Activated T-cell treated with anti-CD3 and anti-CD28 coated beads for 1 hour (primary cell): ENCODE measurements around the gene CCT3.
"Not testable (repeated sequence)": the region's sequence is repeated elsewhere in the genome, so short reads cannot be mapped to it uniquely, and the experiment has no call there.

Source experiments
- DNase-seq: peaks from one replicate; pipeline ENCODE4 v3.0.0-alpha.2; 2020; ENCODE audit warnings: low read depth

The CCT3 gene

DNA sequence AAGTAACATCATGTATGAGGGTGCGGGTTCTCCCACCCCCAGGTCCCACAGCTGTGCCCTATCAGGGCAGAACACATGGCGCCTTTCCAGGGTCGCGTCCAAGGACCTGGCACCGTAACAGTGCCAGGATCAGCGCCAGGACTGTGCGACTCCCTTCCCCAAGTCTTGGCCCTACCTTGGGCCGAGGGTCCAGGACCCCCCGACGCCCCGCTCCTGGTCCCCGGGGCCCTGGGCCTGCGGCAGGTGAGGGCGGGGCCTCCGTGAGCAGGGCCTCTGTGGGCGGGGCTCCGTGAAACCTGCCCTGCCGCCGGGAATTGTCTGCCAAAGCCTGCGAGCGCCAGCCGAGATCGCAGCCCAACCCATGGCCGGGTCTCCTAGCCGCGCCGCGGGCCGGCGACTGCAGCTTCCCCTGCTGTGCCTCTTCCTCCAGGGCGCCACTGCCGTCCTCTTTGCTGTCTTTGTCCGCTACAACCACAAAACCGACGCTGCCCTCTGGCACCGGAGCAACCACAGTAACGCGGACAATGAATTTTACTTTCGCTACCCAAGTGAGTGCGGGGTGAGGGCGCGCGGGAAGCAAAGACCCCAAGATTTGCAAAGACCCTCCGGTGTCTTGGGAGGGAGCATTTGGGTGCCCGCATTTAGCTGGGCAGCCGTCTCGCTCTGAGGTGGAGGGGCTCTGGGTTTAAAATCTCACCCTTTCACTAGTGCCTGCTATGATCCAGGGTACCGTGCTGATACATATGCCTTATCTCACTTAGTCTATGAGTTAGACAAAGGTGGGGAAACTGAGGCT lies 31.0 kb upstream of the CCT3 start, which contains the start of gene RHBG:
Gene RHBG (plus strand): TSS at position 323 of the 796 bp plus-strand sequence. CDS start 39 bp downstream, at position 362.
- peak; percentile 12 for DNase-seq

DNA sequence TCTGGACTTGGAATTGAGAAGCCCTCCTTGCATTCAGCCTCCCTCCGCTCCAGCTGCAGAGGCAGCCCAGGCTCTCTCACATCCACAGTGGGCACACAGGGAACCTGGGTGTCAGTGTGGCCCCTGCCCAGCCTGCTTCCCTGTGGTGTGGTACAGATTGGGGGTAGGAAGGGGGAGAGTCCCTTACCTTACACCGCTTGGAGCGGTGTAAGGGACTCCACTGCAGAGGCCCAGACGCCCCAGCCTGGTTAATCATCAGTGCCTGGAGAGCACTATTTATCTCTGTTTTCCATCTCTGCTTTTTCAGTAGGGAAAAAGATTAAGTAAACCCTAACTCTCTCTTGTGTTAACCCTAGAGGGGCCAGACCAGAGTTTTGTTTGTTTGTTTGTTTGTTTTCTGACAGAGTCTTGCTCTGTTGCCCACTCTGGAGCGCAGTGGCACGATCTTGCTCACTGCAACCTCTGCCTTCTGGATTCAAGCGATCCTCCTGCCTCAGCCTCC lies 30.1 kb upstream of the CCT3 start:
- DNase-seq, result no peak

DNA sequence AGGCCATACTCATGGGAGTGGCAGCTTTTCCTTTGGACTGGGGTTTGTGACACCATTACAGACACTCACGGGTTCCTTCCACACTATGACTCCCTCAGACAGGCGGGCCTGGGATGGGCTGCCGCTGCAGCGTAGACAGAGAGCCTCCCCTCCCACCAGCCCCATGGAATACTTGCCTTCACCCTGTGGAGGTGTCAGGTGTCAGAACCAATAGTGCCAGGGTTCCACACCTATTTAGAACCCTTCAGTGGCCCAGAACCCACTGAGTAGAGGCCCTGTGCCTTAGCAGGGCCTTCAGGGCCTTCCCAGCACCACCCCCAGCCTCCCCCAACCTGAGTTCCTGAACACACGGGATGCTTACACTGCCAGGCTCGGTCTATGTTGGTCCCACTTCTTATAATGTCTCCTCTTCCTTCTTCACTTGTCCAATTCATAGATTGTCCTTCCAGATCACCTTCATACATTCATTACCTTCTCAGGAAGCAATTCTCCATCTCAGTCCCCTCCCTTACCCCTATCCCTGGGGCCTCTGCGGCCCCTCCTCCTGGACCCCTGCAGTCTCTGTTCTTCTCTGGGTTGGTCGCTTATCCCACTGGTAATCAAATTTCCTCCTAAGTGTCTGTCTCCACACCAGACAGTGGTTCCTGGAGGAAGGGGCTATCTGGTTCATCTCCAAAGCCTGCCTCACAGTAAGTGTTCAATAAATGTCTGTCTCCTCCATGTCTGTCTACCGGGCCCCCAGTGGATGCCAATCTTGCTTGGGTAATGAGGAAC lies 29.5 kb upstream of the CCT3 start:
- no peak for DNase-seq

DNA sequence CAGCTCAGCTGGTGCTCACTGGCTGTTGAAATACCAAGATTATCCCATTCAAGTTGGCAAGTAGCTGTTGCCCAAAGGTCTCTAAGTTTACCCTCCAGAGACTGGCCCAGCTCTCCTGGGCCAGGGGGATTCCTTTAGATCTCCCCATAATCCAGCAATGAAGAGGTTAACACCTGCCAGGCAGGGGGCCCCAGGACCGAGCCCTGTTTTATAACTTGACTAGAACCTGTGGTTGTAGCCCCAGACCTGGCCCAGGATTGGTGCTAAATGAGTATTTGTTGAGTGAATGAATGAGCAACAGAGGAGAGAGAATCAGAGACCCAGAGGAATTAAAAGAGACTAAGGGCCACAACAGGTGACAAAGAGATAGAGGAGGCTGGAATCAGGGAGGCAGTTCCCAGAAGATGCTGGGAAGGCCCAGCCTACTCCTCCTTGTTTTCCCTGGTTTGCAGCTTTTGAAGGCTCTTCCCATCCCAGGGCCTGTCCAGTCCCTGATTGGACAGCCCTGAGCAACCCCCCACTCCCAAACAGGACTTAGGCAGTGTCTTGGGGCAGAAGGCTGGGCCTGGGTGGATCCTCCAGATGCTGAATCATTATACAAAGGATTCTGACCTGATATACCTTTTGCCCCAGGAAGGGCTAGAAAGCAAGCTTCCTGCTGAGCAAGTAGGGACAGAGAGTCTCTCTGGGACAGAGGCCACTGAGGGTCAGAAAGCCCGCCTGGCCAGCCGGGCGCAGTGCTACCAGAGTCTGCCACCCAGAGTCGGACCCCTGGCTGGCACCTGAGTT lies 28.5 kb upstream of the CCT3 start:
- DNase-seq, result no peak

DNA sequence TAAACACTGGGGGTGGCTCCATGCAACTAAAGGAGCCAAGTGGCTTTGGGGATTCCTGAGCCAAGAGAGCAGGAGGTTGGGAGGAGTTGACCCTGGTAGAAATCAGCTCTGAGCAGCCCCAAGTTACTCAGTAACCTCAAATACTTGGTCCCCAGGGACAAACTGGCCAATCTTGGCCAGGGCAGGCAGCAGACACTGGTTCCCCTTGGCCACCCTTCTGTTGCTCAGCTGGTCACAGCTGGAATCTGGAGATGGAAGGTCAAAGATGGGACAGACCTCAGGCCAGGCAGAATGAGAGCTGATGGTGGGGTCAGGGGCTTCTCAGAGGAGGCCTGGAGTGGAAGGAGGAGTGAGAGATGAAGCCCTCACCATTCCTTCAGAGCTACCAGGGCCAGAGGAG lies 27.7 kb upstream of the CCT3 start:
- DNase-seq, result no peak

DNA sequence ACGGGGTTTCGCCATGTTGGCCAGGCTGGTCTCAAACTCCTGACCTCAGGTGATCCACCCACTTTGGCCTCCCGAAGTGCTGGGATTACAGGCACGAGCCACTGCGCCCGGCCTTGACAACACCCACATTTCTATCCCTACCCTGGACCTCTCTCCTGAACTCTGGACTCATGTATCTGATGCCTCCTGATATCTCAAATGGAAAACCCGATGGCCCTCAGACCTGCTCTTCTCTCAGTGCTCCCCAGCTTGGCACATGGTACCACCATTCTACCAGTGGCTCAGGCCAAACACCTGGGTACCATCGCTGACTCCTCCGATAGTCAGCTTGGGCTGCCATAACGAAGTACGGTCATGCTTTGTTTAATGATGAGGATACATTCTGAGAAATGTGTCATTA lies 22.4 kb upstream of the CCT3 start:
- DNase-seq, result no peak

DNA sequence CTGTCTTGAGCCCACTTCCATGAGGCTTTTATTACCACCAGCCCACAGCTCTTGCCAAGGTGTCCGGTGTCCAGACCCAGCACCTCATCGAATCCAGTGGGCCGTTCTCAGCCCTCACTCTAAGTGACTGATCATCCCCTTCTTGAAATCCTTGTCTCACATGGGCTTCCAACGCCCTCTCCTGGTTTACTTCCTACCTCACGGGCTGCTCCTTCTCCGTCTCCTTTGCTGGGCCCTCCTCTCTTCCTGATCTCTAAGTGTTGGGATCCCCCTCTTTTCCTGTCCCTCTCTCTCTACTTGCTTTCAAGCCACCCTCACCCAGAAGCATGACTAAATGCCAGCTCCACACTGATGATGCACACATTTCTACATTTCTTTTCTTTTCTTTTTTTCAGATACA lies 21.9 kb upstream of the CCT3 start:
- no peak for DNase-seq

DNA sequence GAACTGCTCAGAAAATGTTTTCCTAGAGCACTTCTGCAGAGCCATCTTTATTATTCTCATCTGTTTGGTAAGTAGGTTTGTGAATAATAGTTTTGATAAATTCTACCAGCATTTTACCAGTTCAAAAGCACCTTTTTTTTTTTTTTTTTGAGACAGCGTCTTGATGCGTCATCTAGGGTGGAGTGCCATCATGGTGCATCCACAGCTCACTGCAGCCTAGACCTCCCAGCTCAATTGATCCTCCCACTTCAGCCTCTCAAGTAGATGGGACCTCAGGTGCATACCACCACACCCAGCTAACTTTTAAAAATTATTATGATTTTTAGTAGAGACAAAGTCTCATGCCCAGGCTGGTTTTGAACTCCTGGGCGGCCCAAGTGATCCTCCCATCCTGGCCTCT lies 21.2 kb upstream of the CCT3 start:
- no peak for DNase-seq

DNA sequence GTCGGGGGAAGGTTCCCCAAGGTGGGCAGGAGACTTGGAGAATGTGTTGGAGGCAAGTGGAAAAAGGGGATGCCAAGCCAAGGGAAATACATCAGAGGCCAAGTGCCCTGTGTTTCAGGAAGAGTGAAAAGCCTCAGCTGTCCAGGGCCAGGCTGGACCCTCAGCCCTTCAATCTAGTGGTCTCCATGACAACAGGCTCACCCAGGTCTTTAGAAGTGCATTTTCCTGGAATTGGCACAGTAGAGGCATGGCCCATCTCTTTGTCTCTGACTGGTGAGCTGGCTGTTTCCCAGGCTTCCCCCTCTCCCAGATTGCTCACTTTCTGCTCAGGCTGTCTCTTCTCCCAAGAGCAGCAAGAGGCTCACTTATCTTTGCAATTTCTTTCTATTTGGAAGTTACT lies 20.5 kb upstream of the CCT3 start:
- DNase-seq, result no peak

DNA sequence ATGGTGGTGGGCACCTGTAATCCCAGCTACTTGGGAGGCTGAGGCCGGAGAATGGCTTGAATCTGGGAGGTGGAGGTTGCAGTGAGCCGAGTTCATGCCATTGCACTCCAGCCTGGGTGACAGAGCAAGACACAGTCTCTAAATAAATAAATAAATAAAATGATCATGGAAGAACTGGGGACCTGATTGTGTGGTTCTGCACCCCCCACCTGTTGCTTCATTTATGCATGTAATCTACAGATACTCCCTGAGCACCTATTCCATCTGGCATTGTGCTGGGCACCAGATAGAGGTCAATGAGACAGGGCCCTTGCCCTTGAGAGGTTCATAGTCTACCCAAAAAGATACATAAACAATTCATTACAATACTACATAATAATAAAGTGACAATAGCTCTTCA lies 19.9 kb upstream of the CCT3 start:
- DNase-seq, result no peak

DNA sequence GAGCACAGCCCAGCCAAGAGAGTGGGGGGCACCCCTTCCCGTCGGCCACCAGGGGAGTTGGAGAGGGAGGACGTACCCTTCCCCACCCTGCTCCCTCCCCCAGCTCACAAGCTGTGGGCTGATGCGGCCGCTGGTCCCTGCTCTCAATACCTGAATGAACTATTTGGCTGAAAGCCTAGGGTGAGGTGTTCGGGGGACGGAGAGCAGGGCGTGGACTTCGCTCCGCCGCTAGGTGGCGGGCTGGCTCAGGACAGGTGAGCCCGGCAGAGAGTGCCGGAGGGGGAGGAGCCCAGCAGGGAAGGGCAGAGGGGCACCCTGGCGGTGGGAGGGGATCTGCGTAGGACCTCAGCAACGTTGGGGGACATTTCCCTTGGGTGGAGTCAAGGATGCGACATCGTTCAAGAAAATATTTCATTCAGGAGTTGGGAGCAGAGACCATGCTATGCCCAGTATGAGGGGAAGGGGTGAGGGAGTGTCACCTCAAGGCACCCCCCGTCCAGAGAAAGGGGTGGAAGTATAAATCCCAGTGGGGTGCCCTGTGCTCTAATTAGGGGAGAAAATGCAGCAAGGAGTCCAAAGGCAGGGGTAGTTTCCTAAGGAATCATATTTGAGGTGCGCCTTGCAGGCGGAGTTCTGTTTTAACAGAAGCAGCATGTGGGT lies 18.9 kb upstream of the CCT3 start:
- peak; percentile 55 for DNase-seq

DNA sequence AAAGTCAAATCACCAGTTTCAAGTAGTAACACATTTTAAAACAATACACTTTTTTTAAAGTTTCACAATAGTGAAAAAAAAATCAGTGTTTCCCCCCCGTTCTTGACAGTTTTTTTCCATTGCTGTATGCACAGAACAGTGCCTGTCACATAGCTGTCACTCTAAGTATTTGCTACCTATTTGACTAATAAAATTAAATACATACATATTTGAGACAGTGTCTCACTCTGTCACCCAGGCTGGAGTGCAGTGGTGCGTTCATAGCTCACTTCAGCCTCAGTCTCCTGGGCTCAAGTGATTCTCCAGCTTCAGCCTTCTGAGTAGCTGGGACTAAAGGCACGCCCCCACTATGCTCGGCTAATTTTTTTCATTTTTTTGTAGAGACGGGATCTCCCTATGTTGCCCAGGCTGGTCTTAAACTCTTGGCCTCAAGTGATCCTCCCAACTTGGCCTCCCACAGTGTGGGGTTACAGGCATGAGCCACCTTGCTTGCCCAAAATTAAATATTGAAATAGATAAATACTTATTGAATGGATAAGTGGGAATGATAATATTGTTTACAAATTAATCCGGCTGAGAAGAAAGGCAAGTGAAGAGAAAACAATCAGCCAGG lies 18.3 kb upstream of the CCT3 start:
- DNase-seq, result no peak

DNA sequence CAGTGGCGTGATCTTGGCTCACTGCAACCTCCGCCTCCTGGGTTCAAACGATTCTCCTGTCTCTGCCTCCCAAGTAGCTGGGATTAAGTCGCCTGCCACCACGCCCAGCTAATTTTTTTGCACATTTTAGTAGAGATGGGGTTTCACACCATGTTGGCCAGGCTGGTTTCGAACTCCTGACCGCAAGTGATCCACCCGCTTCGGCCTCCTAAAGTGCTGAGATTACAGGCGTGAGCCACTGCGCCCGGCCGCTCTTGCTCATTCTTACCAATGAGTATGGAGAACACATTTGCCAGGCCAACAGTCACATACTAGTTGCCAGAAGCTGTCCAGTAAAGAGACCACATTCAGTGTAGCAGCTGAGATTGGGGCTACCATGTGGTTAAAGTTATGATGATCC lies 14.4 kb upstream of the CCT3 start:
- not testable (repeated sequence) for DNase-seq

DNA sequence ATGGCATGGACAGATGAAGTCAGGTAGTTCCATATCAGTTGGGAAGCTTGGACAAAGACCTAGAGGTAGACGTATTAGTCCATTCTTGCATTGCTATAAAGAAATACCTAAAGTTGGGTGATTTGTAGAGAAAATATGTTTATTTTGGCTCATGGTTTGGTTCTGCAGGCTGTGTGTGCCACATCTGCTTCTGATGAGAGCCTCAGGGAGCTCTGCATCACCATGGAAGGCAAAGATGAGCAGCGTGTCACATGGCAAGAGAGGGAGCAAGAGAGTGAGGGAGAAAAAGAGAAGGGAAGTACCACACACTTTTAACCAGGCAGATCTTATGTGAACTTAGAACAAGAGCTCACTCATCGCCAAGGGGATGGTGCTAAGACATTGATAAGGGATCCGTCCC lies 9.2 kb upstream of the CCT3 start:
- DNase-seq, result no peak

DNA sequence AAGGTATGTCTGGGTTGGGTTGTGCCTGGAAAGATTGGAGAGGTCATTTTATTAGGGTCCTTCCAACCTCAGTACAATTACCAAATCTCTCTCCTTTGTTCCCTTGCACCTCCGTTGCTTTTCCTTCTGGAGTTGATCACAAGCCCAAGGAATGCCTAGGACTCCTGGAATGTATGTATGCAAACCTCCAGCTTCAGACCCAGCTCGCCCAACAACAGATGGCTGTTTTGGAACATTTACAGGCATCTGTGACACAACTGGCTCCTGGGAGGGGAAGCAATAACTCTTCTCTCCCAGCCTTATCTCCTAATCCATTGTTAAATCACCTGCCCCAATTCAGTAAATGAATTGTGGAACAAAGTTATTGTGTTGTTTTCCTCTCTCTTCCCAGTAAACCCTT lies 8.5 kb upstream of the CCT3 start:
- no peak for DNase-seq

DNA sequence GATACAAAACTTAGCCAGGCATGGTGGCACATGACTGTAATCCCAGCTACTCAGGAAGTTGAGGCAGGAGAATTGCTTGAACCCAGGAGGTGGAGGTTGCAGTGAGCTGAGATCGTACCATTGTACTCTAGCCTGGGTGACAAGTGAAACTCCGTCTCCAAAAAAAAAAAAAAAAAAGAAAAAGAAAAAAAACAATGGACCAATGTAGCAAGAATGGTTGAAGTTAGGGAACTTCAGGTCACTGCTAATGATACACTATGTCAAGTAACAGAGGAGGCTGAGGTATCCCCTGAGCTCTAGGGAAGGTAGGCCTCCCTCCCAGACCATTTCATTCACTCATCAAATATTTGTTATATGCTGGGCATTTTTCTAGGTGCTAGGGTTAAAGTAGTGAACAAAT lies 7.9 kb upstream of the CCT3 start:
- DNase-seq, result not testable (repeated sequence)

DNA sequence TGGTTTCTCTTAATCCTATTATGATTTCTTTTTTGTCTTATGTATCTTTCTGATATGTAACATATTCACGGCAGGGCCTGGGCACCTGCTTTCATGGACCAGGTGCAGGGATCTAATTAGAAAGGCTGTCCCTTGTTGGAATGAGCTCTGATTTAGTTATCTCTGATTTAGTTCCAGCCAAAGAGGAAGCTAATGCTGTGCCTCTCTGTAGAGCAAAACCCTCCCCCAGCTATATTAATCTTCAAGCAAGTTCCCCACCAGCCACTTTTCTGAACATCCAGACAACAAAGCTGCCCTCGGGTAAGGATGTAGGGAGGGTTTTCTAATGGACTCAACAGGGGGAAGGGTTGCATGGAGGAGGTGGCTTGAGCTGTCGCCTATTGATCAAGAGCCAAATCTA lies 6.3 kb upstream of the CCT3 start:
- no peak for DNase-seq

DNA sequence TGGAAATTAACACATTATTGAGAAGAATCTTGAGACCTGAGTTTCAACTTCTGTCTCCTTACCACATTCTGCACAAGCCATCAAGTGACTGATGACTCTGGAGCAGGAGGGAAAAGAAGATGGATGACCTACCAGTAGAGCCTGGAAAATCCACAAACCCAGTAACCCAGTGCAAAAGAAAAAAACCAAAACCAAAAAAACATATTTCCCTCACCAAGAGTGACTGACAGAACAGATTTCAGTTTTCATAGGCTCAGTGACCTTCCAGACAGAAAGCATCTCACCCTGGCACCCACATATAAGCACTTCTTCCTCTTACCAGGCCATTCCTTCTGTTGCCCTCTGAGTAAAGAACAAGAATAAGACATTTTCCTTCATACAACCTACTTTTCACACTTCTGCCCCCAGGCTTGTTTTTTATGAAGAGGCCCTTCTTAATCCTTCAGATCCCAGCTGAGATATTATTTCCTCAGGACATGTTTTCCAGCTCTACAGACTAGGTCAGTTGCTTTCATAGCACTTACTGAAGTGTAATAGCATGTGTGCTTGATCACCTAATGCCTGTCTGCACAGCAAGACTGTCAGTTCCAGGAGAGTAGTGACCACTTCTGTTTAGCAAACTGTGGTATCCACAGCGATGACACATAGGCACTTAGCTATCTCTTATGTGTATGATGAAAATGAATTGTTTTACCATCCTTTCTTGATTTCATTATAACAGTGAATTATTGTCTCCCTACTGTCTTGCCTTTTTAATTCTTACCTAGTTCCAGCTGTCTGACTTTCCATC lies 4.3 kb upstream of the CCT3 start:
- DNase-seq, result no peak

DNA sequence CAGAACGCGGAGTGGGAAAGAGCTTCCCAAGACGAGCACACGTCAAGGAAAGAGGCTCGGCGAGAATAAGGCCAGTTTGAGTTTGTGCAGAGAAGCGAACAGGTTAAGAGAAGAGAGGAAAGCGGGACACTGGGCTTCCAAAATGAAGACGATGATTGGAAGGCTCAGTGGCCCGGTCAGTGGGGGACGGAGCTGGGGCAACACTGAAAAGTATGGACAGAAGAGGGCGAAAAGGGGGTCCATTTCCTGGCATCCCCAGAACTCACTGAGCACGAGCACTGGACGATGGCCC lies 258 bp downstream of the CCT3 start:
- DNase-seq, result no peak

DNA sequence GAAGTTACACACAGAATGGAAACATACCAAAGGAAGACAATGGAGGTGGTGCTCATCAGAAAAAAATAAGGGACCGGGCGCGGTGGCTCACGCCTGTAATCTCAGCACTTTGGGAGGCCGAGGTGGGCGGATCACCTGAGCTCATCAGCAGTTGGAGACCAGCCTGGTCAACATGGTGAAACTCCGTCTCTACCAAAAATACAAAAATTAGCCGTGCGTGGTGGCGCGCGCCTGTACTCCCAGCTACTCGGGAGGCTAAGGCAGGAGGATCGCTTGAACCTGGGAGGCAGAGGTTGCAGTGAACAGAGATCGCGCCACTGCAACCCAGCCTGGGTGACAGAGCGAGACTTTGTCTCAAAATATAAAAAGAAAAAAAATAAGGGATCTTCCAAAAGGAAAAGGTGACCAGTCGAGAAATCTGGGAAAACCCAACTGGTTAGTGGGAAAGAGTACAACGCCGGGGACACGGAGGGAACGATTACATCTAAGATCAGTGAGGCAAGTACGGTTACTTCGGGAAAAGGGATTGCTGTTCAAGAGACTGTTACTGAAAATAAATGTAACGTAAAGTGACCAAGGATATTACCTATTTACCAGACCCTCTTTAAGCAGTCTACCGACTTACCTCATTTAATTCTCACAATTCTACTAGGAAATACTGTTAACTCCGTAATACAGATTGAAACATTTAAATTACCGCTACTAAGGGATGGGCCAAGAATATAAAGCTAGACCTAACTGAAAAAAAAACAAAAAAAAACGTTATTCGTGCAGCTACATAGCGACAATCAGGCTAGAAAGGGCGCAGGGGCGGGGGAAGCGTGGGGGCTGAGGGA lies 822 bp downstream of the CCT3 start:
- no peak for DNase-seq
